HepG2 (cell line): ENCODE results near the gene PHF21B. TPM values are rescaled to one million over a fixed set of nuclear protein-coding genes. Genes with fewer than 3 reads are reported as not detected.

Experiments
- GATAD1 ChIP-seq: IDR thresholded peaks from 2 replicates; pipeline ENCODE4 v1.6.1; 2016; ENCODE audit warnings: missing genetic modification reagents, missing compliant biosample characterization
- GMEB2 ChIP-seq: IDR thresholded peaks from 2 replicates; pipeline ENCODE4 v1.6.1; 2016; ENCODE audit warnings: missing biosample characterization, missing genetic modification reagents, low read depth
- HINFP ChIP-seq: sonication (generic); formaldehyde crosslinking; IDR thresholded peaks from 2 replicates; pipeline ENCODE4 v1.4.0; 2020; ENCODE audit warnings: low read depth, mild to moderate bottlenecking, missing genetic modification reagents
- IKZF4 ChIP-seq: sonication (generic); formaldehyde crosslinking; IDR thresholded peaks from 2 replicates; pipeline ENCODE4 v1.5.1; 2020; ENCODE audit warnings: borderline replicate concordance, mild to moderate bottlenecking, low read depth, missing genetic modification reagents; ENCODE audit errors: not compliant biosample characterization
- JUND ChIP-seq: sonication (generic); formaldehyde crosslinking; IDR thresholded peaks from 2 replicates; pipeline ENCODE4 v1.8.0; 2022; ENCODE audit warnings: mild to moderate bottlenecking, missing genetic modification reagents
- KMT2A ChIP-seq: sonication (generic); formaldehyde crosslinking; IDR thresholded peaks from 2 replicates; pipeline ENCODE4 v1.4.0; 2020; ENCODE audit warnings: missing genetic modification reagents
- MBD4 ChIP-seq: IDR thresholded peaks from 2 replicates; pipeline ENCODE4 v1.6.1; 2012; ENCODE audit warnings: low read length, inconsistent platforms, borderline replicate concordance
- MYNN ChIP-seq: sonication (generic); formaldehyde crosslinking; IDR thresholded peaks from 2 replicates; pipeline ENCODE4 v1.4.0; 2020; ENCODE audit warnings: mild to moderate bottlenecking, low read depth, missing genetic modification reagents
- NFYB ChIP-seq: sonication (generic); formaldehyde crosslinking; IDR thresholded peaks from 2 replicates; pipeline ENCODE4 v1.4.0; 2020; ENCODE audit warnings: missing genetic modification reagents
- PRMT3 ChIP-seq: sonication (generic); formaldehyde crosslinking; IDR thresholded peaks from 2 replicates; pipeline ENCODE4 v1.8.1; 2022; ENCODE audit warnings: low read depth, mild to moderate bottlenecking, moderate library complexity, missing genetic modification reagents, borderline replicate concordance
- SALL1 ChIP-seq: sonication (generic); formaldehyde crosslinking; IDR thresholded peaks from 2 replicates; pipeline ENCODE4 v1.8.0; 2022; ENCODE audit warnings: mild to moderate bottlenecking, missing genetic modification reagents
- SMAD9 ChIP-seq: sonication (generic); formaldehyde crosslinking; IDR thresholded peaks from 2 replicates; pipeline ENCODE4 v1.5.1; 2020; ENCODE audit warnings: mild to moderate bottlenecking, missing genetic modification reagents
- TAF1 ChIP-seq: sonication (generic); formaldehyde crosslinking; IDR thresholded peaks from 2 replicates; pipeline ENCODE4 v1.4.0; 2020; ENCODE audit warnings: missing genetic modification reagents
- TBX2 ChIP-seq: sonication (generic); formaldehyde crosslinking; IDR thresholded peaks from 2 replicates; pipeline ENCODE4 v1.5.0; 2020; ENCODE audit warnings: missing genetic modification reagents, mild to moderate bottlenecking, borderline replicate concordance
- TEAD2 ChIP-seq: sonication (generic); formaldehyde crosslinking; IDR thresholded peaks from 2 replicates; pipeline ENCODE4 v1.9.0; 2021; ENCODE audit warnings: missing genetic modification reagents
- ZBTB8A ChIP-seq: sonication (generic); formaldehyde crosslinking; IDR thresholded peaks from 2 replicates; pipeline ENCODE4 v1.4.0; 2020; ENCODE audit warnings: mild to moderate bottlenecking, low read depth, missing genetic modification reagents, borderline replicate concordance
- ZFP37 ChIP-seq: sonication (generic); formaldehyde crosslinking; IDR thresholded peaks from 2 replicates; pipeline ENCODE4 v1.4.0; 2020; ENCODE audit warnings: missing genetic modification reagents, borderline replicate concordance
- ZNF160 ChIP-seq: sonication (generic); formaldehyde crosslinking; IDR thresholded peaks from 2 replicates; pipeline ENCODE4 v1.8.0; 2022; ENCODE audit warnings: mild to moderate bottlenecking, inconsistent platforms, missing genetic modification reagents
- ZNF274 ChIP-seq: sonication (generic); formaldehyde crosslinking; IDR thresholded peaks from 2 replicates; pipeline ENCODE4 v1.5.1; 2020; ENCODE audit warnings: mild to moderate bottlenecking, missing genetic modification reagents
- ZNF460 ChIP-seq: sonication (generic); formaldehyde crosslinking; IDR thresholded peaks from 2 replicates; pipeline ENCODE4 v1.5.1; 2020; ENCODE audit warnings: missing genetic modification reagents, mild to moderate bottlenecking, borderline replicate concordance
- ZNF567 ChIP-seq: sonication (generic); formaldehyde crosslinking; IDR thresholded peaks from 2 replicates; pipeline ENCODE4 v1.8.1; 2023; ENCODE audit warnings: mild to moderate bottlenecking, missing genetic modification reagents, borderline replicate concordance
- ZNF589 ChIP-seq: sonication (generic); formaldehyde crosslinking; conservative IDR thresholded peaks from 2 replicates; pipeline ENCODE4 v1.8.0; 2022; ENCODE audit warnings: mild to moderate bottlenecking, moderate library complexity, missing genetic modification reagents
- ZNF678 ChIP-seq: sonication (generic); formaldehyde crosslinking; IDR thresholded peaks from 2 replicates; pipeline ENCODE4 v1.4.0; 2020; ENCODE audit warnings: mild to moderate bottlenecking, missing genetic modification reagents
- ZNF83 ChIP-seq: sonication (generic); formaldehyde crosslinking; IDR thresholded peaks from 2 replicates; pipeline ENCODE4 v1.4.0; 2020; ENCODE audit warnings: missing genetic modification reagents, mild to moderate bottlenecking, borderline replicate concordance
- ZNF883 ChIP-seq: sonication (generic); formaldehyde crosslinking; IDR thresholded peaks from 2 replicates; pipeline ENCODE4 v1.5.1; 2020; ENCODE audit warnings: mild to moderate bottlenecking, missing genetic modification reagents; ENCODE audit errors: not compliant biosample characterization
- ZSCAN22 ChIP-seq: sonication (generic); formaldehyde crosslinking; IDR thresholded peaks from 2 replicates; pipeline ENCODE4 v1.4.0; 2020; ENCODE audit warnings: mild to moderate bottlenecking, missing genetic modification reagents
- polyA plus RNA-seq, 8 experiments: library from polyadenylated mRNA; depleted of rRNA in 3 of 8; stranded (reverse) in 7 of 8; unstranded in 1 of 8; fragments of >200 nt; fragmentation: Illumina TruSeq in 4 of 8; extraction: Trizol in 4 of 8; gene quantifications; 2 replicates each; pipeline versions ENCODE4 v1.2.1 to v1.2.3, GENCODE V29; 2011 to 2016; ENCODE audit warnings: low read depth in 4 of 8, missing spikeins in 1 of 8, mixed read lengths in 1 of 8; ENCODE audit not compliant: insufficient read depth in 1 of 8
- total RNA-seq, 5 experiments: library from RNA; depleted of rRNA; stranded (reverse); fragments of >200 nt; fragmentation: Illumina TruSeq; extraction: Trizol; gene quantifications; 2 replicates each; pipeline ENCODE4 v1.2.3, GENCODE V29; 2016; ENCODE audit warnings: low read depth in 1 of 5
- TF ChIP-seq, protein P1 (sequence below): sonication (generic); formaldehyde crosslinking; IDR thresholded peaks from 2 replicates; pipeline ENCODE4 v1.8.0; 2022; ENCODE audit warnings: missing genetic modification reagents, low read depth, mild to moderate bottlenecking, borderline replicate concordance

PHF21B gene
- total and polyA plus RNA-seq, 2 of the 13 experiments (the other 11 are each of a cell fraction or from before 2014, with no cell fraction given): not detected

GRCh38 chr22:44975427-44976262 is 34.2 kb downstream of the PHF21B start (continued):
- TF ChIP-seq ZBTB8A (CRISPR knock-in tag): peak; percentile 48; the same call in 1 of the 2 replicates
- peak; percentile 81; the same call in 1 of the 2 replicates for TF ChIP-seq ZNF274
- no peak for TF ChIP-seq TAF1
- TF ChIP-seq JUND (CRISPR knock-in tag): no peak
- no peak for TF ChIP-seq ZSCAN22 (CRISPR knock-in tag)
- peak; percentile 60; the same call in 1 of the 2 replicates for TF ChIP-seq MYNN (CRISPR knock-in tag)
- peak; percentile 65; the same call in 1 of the 2 replicates for TF ChIP-seq GATAD1
- TF ChIP-seq ZNF460 (CRISPR knock-in tag): no peak
- no peak; the same call in 1 of the 2 replicates for TF ChIP-seq SMAD9
- TF ChIP-seq PRMT3 (CRISPR knock-in tag): peak; percentile 87; the same call in 1 of the 2 replicates
- 0 out of 2 replicates have a peak, but pooled peaks have one; percentile 76 for TF ChIP-seq TEAD2
- TF ChIP-seq MBD4: no peak
- 0 out of 2 replicates have a peak, but pooled peaks have one; percentile 45 for TF ChIP-seq ZNF160 (CRISPR knock-in tag)
- TF ChIP-seq ZNF589 (CRISPR knock-in tag): no peak
- peak; percentile 97 for TF ChIP-seq SALL1
- TF ChIP-seq TBX2 (CRISPR knock-in tag): peak; percentile 47; the same call in 1 of the 2 replicates
- 0 out of 2 replicates have a peak, but pooled peaks have one; percentile 24 for TF ChIP-seq KMT2A (CRISPR knock-in tag)
- TF ChIP-seq ZNF83: peak; percentile 97
- TF ChIP-seq ZNF567 (CRISPR knock-in tag): no peak
- TF ChIP-seq NFYB (CRISPR knock-in tag): no peak; the same call in 1 of the 2 replicates
- peak; percentile 78 for TF ChIP-seq ZNF883 (CRISPR knock-in tag)
- TF ChIP-seq GMEB2 (CRISPR knock-in tag): no peak
- TF ChIP-seq HINFP (CRISPR knock-in tag): peak; percentile 91
- TF ChIP-seq IKZF4: peak; percentile 86
- 0 out of 2 replicates have a peak, but pooled peaks have one; percentile 45 for TF ChIP-seq ZNF678
- TF ChIP-seq ZFP37 (CRISPR knock-in tag): peak; percentile 94
- TF ChIP-seq, protein P1, sequence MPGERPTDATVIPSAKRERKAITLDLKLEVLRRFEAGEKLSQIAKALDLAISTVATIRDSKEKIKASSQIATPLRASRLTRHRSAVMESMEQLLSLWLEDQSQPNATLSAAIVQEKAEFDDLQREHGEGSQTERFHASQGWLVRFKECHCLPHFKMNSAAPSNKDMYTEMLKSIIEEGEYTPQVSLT (CRISPR knock-in tag): 0 out of 2 replicates have a peak, but pooled peaks have one; percentile 66
